ENCODE data around the gene HS6ST1.

DNA sequence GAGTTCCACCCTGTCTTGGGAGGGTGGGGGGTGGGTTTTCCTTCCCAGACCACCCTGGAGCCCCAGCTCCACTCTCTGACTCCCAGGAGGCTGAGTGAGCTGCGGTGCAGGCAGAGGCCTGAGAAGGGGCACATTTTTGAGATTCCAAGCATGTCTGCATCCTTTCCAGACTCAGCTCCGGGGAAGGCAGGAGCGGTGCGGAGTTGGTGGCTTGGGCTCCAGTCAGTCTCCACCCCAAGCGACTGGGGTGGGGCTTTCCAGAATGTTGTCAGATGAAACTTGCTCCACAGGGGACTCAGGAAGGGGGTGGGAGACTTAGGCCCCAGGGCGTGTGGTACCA is 44.2 kb upstream of the HS6ST1 start:
- TF ChIP-seq TAF1 (IDR thresholded peaks at IDR 0.05; ENCODE audit: low read depth, low read length) (no peak), POLR2AphosphoS5 (IDR thresholded peaks at IDR 0.05; ENCODE audit: low read depth, low read length) (no peak)

All from GM12891 (cell line).